Measurements from ENCODE around the gene RHOXF2. TPM values are rescaled to one million over a fixed set of nuclear protein-coding genes. Genes with fewer than 3 reads are reported as not detected.

Gene RHOXF2
- total and polyA plus RNA-seq, 4 donors: not detected

DNA sequence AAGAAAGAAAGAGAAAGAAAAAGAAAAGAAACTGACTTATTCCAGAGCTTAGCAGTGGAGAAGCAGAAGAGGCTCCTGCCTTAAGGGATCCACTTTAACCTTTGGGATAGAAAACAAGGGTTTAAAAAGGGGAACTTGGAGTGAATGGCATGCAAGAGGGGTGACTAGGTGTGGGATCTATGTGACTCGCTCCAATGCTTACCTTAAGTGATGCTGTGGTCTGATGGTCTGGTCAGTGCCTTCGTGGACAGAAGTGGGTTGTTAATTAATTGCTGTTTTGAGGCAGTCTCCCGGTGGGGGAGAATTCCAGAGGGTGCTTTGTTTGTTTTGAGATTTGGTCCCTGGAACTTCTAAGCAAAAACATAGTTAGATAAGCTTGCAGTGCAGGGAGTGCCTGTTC is 21.6 kb upstream of the RHOXF2 start:
- no peak overlapping the region for H3K27ac ChIP-seq (ENCODE audit: low read depth in 1 of 2, low read length in 1 of 2)
- no peaks in the 10 kb centered on the region for H3K4me1 ChIP-seq (ENCODE audit: control insufficient read depth in 5 of 5, insufficient read depth in 5 of 5, low read length in 5 of 5)
- no peak overlapping the region for H3K4me3 ChIP-seq
- 49 to 54% methylated on average over 3 of the region's 3 CpGs for WGBS, 2 donors
- no peaks in the 10 kb centered on the region for H3K27me3 ChIP-seq (ENCODE audit: control insufficient read depth in 3 of 3, insufficient read depth in 3 of 3, low read length in 2 of 3)
- DNase-seq (no peak), ATAC-seq (ENCODE audit: insufficient read depth, low FRiP score) (no peak)
- no peaks in the 10 kb centered on the region for H3K9me3 ChIP-seq (ENCODE audit: control insufficient read depth in 4 of 4, insufficient read depth in 3 of 4, low read length in 3 of 4)
- no peak overlapping the region for H3K9ac ChIP-seq (ENCODE audit: insufficient read depth in 1 of 2, low read length in 2 of 2)
- TF ChIP-seq, protein P1, sequence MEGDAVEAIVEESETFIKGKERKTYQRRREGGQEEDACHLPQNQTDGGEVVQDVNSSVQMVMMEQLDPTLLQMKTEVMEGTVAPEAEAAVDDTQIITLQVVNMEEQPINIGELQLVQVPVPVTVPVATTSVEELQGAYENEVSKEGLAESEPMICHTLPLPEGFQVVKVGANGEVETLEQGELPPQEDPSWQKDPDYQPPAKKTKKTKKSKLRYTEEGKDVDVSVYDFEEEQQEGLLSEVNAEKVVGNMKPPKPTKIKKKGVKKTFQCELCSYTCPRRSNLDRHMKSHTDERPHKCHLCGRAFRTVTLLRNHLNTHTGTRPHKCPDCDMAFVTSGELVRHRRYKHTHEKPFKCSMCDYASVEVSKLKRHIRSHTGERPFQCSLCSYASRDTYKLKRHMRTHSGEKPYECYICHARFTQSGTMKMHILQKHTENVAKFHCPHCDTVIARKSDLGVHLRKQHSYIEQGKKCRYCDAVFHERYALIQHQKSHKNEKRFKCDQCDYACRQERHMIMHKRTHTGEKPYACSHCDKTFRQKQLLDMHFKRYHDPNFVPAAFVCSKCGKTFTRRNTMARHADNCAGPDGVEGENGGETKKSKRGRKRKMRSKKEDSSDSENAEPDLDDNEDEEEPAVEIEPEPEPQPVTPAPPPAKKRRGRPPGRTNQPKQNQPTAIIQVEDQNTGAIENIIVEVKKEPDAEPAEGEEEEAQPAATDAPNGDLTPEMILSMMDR (IDR thresholded peaks at IDR 0.05; ENCODE audit: control extremely low read depth, extremely low read depth): no peak
- no peaks in the 10 kb centered on the region for H3K36me3 ChIP-seq (ENCODE audit: control insufficient read depth in 4 of 4, insufficient read depth in 4 of 4, low read length in 4 of 4)

DNA sequence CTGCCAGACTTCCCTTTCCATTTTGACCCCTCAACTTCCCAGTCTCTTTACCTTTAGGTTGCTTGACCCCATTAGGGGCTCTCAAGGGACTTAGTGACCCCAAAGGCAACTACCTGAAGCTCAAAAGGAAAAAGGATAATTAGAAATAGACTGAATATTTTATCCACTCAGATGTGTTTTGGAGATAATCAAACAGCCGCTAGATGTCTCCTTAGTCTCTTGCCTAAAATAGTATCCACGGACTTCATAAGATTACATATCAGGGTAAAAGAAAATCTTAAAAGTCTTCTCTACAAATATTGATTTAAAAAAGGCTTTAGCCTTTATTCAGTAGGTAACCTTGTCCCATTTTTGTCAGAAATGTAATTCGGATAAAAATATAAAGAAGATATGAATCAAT is 21.0 kb upstream of the RHOXF2 start:
- Histone ChIP-seq H3K27ac (ENCODE audit: low read depth in 1 of 2, low read length in 1 of 2) (no peak overlapping the region), H3K36me3 (ENCODE audit: control insufficient read depth in 4 of 4, insufficient read depth in 4 of 4, low read length in 4 of 4) (no peaks in the 10 kb centered on the region), H3K4me1 (ENCODE audit: control insufficient read depth in 5 of 5, insufficient read depth in 5 of 5, low read length in 5 of 5) (no peaks in the 10 kb centered on the region), H3K9ac (ENCODE audit: insufficient read depth in 1 of 2, low read length in 2 of 2) (no peak overlapping the region), H3K4me3 (no peak overlapping the region), H3K9me3 (ENCODE audit: control insufficient read depth in 4 of 4, insufficient read depth in 3 of 4, low read length in 3 of 4) (no peaks in the 10 kb centered on the region), H3K27me3 (ENCODE audit: control insufficient read depth in 3 of 3, insufficient read depth in 3 of 3, low read length in 2 of 3) (no peaks in the 10 kb centered on the region)
- 55 to 90% methylated on average over 3 of the region's 3 CpGs for WGBS, 2 donors
- DNase-seq (no peak), ATAC-seq (ENCODE audit: insufficient read depth, low FRiP score) (no peak)
- TF ChIP-seq, protein P1 (IDR thresholded peaks at IDR 0.05; ENCODE audit: control extremely low read depth, extremely low read depth): no peak

DNA sequence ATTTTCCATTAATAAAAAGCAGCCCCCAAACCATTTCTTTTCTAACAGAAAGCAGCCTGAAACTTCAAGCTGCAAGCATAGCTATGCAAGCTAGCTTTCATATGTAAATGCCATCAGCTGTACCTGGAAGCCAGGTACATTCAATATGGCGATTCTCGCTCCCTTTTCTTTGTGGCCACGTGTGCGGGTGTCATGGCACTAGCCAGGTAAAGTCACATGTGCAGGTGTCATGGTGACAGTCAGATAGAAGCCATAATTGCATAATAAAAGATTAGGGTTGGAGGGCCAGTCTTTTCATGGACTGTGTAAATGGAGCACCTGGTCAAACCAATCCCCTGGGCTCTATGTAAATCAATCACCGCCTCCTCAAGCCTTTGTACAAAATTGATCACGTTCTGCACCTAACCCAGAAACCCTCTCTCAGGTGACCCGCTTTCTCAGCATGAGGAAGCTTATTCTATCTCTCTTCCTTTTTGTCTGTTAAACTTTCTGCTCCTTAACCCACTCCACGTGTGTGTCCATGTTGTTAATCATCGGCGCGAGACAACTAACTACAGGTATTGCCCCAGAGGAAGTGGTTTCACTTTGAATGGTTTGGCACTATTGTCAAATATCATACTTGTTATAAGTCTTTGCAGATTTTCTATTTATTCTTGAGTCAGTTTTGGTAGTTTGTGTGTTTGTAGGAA is 18.0 kb upstream of the RHOXF2 start:
- H3K36me3 ChIP-seq (ENCODE audit: control insufficient read depth in 4 of 4, insufficient read depth in 4 of 4, low read length in 4 of 4): no peaks in the 10 kb centered on the region
- H3K27me3 ChIP-seq (ENCODE audit: control insufficient read depth in 3 of 3, insufficient read depth in 3 of 3, low read length in 2 of 3): peaks cover 0 to 5% (median 0%) of the 10 kb centered on the region in 3 donors
- H3K4me1 ChIP-seq (ENCODE audit: control insufficient read depth in 5 of 5, insufficient read depth in 5 of 5, low read length in 5 of 5): peaks cover 0 to 2% (median 0%) of the 10 kb centered on the region in 5 donors
- H3K27ac ChIP-seq (ENCODE audit: low read depth in 1 of 2, low read length in 1 of 2): no peak overlapping the region
- ATAC-seq (ENCODE audit: insufficient read depth, low FRiP score): no peak
- no peak overlapping the region for H3K4me3 ChIP-seq
- 67 to 85% methylated on average over 11 of the region's 11 CpGs for WGBS, 2 donors
- TF ChIP-seq, protein P1 (IDR thresholded peaks at IDR 0.05; ENCODE audit: control extremely low read depth, extremely low read depth): no peak
- no peak for DNase-seq
- no peak overlapping the region for H3K9ac ChIP-seq (ENCODE audit: insufficient read depth in 1 of 2, low read length in 2 of 2)
- no peaks in the 10 kb centered on the region for H3K9me3 ChIP-seq (ENCODE audit: control insufficient read depth in 4 of 4, insufficient read depth in 3 of 4, low read length in 3 of 4)
